Thyroid gland (tissue), 4 donors: ENCODE results near the gene RNF141.

Experiments used
- POLR2A ChIP-seq, 2 donors: fragments of 450-650 bp; IDR thresholded peaks; one replicate each; pipeline ENCODE4 v1.6.1; 2017; ENCODE audit warnings: antibody characterized with exemption in 2 of 2, mild to moderate bottlenecking in 2 of 2, moderate library complexity in 1 of 2
- TF ChIP-seq, protein P1 (sequence below), 6 experiments: fragments of 200-600 bp in 3 of 6; fragments of 450-650 bp in 3 of 6; sonication (generic) in 3 of 6; IDR thresholded peaks; one replicate each; pipeline ENCODE4 v1.5.1; 2016 to 2019; ENCODE audit warnings: antibody characterized with exemption in 6 of 6, mild to moderate bottlenecking in 2 of 6, inconsistent platforms in 1 of 6, moderate library complexity in 1 of 6

DNA sequence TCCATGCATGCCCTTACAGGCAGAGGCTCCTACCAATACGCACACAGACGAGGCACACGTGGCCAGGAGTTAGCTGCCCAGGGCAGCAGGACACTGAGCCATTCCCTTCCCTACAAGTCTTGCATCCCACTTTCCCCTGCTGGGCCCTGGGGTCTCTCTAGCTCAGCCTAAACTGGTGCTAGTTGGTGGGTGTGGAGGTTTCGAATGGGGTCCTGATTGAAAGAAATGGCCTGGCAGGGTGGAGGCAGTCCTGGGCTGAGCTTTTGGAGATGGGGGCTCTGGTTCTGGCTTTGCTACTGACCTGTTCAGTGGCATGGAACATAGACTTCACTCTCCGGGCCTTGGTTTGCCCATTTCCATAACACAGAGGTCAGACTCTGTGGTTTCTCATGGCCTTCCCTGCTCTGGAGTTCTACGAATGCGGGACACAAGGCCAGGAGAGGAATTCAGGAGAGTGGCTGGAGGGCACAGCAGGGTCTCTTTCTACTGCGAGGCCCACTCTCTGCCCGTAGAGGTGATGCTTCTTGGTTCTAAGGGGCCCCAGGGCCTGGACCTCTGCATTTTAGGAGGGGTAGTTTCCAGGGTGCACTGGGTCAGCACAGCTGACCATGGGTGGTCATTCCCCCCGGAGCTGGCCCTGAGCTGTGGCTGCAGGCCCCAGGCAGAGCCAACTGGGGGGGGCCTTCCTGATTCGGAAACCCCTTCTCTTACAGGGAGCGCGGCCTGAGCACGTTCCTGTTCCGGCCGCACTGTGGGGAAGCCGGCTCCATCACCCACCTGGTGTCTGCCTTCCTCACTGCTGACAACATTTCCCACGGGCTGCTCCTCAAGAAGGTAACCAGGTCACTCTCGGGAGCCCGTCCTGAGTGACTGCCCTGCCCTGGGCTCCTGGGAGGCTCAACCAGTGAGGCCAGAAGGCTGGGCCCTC, 40.0 kb downstream of the RNF141 start:
- TF ChIP-seq, protein P1, sequence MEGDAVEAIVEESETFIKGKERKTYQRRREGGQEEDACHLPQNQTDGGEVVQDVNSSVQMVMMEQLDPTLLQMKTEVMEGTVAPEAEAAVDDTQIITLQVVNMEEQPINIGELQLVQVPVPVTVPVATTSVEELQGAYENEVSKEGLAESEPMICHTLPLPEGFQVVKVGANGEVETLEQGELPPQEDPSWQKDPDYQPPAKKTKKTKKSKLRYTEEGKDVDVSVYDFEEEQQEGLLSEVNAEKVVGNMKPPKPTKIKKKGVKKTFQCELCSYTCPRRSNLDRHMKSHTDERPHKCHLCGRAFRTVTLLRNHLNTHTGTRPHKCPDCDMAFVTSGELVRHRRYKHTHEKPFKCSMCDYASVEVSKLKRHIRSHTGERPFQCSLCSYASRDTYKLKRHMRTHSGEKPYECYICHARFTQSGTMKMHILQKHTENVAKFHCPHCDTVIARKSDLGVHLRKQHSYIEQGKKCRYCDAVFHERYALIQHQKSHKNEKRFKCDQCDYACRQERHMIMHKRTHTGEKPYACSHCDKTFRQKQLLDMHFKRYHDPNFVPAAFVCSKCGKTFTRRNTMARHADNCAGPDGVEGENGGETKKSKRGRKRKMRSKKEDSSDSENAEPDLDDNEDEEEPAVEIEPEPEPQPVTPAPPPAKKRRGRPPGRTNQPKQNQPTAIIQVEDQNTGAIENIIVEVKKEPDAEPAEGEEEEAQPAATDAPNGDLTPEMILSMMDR (IDR thresholded peaks at IDR 0.05): no peak
- TF ChIP-seq POLR2A (IDR thresholded peaks at IDR 0.05): no peak
